ENCODE data around the gene KRTAP12-2. TPM values are rescaled to one million over a fixed set of nuclear protein-coding genes. Genes with fewer than 3 reads are reported as not detected.
"Not testable (repeated sequence)": the region's sequence is repeated elsewhere in the genome, so short reads cannot be mapped to it uniquely, and the experiment has no call there.

Gene KRTAP12-2
- polyA plus RNA-seq, 3 donors: not detected

- DNase-seq (ENCODE audit: extremely low read depth in 1 of 11, low read depth in 9 of 11, low spot score in 4 of 11): not testable (repeated sequence)
Observed at GRCh38 chr21:44638506-44639330, 28.0 kb downstream of the KRTAP12-2 start.

- DNase-seq (ENCODE audit: extremely low read depth in 1 of 11, low read depth in 9 of 11, low spot score in 4 of 11): not testable (repeated sequence)
Observed at GRCh38 chr21:44637851-44638348, 28.8 kb downstream of the KRTAP12-2 start.

- DNase-seq (ENCODE audit: extremely low read depth in 1 of 11, low read depth in 9 of 11, low spot score in 4 of 11): no peak
Observed at GRCh38 chr21:44637018-44637850, 29.5 kb downstream of the KRTAP12-2 start, which contains the start of gene KRTAP10-10. Gene KRTAP10-10 (plus strand): TSS chr21:44637356. CDS start chr21:44637418, 62 bp downstream.

GRCh38 chr21:44636209-44637017 lies 30.3 kb downstream of the KRTAP12-2 start:
- DNase-seq (ENCODE audit: extremely low read depth in 1 of 11, low read depth in 9 of 11, low spot score in 4 of 11): no peak

- DNase-seq (ENCODE audit: extremely low read depth in 1 of 11, low read depth in 9 of 11, low spot score in 4 of 11): no peak
Observed at GRCh38 chr21:44632067-44632466, 34.7 kb downstream of the KRTAP12-2 start.

- DNase-seq (ENCODE audit: extremely low read depth in 1 of 11, low read depth in 9 of 11, low spot score in 4 of 11): no peak
Observed at GRCh38 chr21:44630440-44630839, 36.3 kb downstream of the KRTAP12-2 start.

GRCh38 chr21:44628707-44629391 lies 37.9 kb downstream of the KRTAP12-2 start:
- DNase-seq (ENCODE audit: extremely low read depth in 1 of 11, low read depth in 9 of 11, low spot score in 4 of 11): no peak

GRCh38 chr21:44627831-44628233 lies 38.9 kb downstream of the KRTAP12-2 start:
- not testable (repeated sequence) for DNase-seq (ENCODE audit: extremely low read depth in 1 of 11, low read depth in 9 of 11, low spot score in 4 of 11)

- DNase-seq (ENCODE audit: extremely low read depth in 1 of 11, low read depth in 9 of 11, low spot score in 4 of 11): not testable (repeated sequence)
Observed at GRCh38 chr21:44627181-44627822, 39.4 kb downstream of the KRTAP12-2 start.

- DNase-seq (ENCODE audit: extremely low read depth in 1 of 11, low read depth in 9 of 11, low spot score in 4 of 11): no peak
Observed at GRCh38 chr21:44626673-44627143, 40.0 kb downstream of the KRTAP12-2 start, which contains the start of gene KRTAP10-9. Gene KRTAP10-9 (plus strand): TSS chr21:44627093. CDS start chr21:44627172, 79 bp downstream.

- DNase-seq (ENCODE audit: extremely low read depth in 1 of 11, low read depth in 9 of 11, low spot score in 4 of 11): no peak
Observed at GRCh38 chr21:44626262-44626661, 40.5 kb downstream of the KRTAP12-2 start.

- DNase-seq (ENCODE audit: extremely low read depth in 1 of 11, low read depth in 9 of 11, low spot score in 4 of 11): no peak
Observed at GRCh38 chr21:44625756-44626155, 41.0 kb downstream of the KRTAP12-2 start.

GRCh38 chr21:44623575-44623974 lies 43.2 kb downstream of the KRTAP12-2 start:
- DNase-seq (ENCODE audit: extremely low read depth in 1 of 11, low read depth in 9 of 11, low spot score in 4 of 11): no peak

- DNase-seq (ENCODE audit: extremely low read depth in 1 of 11, low read depth in 9 of 11, low spot score in 4 of 11): no peak
Observed at GRCh38 chr21:44619886-44620285, 46.8 kb downstream of the KRTAP12-2 start.

GRCh38 chr21:44618909-44619308 lies 47.8 kb downstream of the KRTAP12-2 start:
- DNase-seq (ENCODE audit: extremely low read depth in 1 of 11, low read depth in 9 of 11, low spot score in 4 of 11): no peak

- no peak for DNase-seq (ENCODE audit: extremely low read depth in 1 of 11, low read depth in 9 of 11, low spot score in 4 of 11)
Observed at GRCh38 chr21:44618504-44618903, 48.2 kb downstream of the KRTAP12-2 start.

- DNase-seq (ENCODE audit: extremely low read depth in 1 of 11, low read depth in 9 of 11, low spot score in 4 of 11): no peak
Observed at GRCh38 chr21:44617071-44617501, 49.6 kb downstream of the KRTAP12-2 start.

GRCh38 chr21:44616591-44616926 lies 50.2 kb downstream of the KRTAP12-2 start:
- DNase-seq (ENCODE audit: extremely low read depth in 1 of 11, low read depth in 9 of 11, low spot score in 4 of 11): no peak
